ENCODE measurements around the gene TMEM247. TPM values are rescaled to one million over a fixed set of nuclear protein-coding genes. Genes with fewer than 3 reads are reported as not detected.

Gene TMEM247
- total and polyA plus RNA-seq, 2 of the 8 experiments (the other 6 are each of a cell fraction or from before 2014, with no cell fraction given), result not detected

DNA sequence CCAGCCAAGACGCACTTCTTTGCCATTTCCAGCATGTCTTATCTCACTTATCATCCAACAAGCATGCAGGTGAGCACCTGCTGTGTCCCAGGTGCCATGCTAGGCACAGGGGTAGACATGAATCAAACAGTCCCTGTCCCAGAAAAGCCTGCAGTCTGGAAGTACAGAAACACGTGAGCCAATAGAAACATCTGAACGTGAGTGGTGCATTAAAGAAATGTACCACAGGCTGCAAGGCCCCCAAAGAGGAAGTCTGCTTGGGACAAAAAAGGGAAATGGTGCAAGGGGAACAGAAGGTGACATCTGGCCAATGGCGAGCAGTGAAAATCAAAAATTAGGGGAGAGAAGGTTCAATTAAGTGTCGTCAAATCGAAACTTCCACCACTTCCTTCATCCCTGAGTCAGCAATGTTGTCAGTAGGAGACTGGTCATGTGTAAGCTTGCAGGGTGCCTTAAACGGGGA lies 17.6 kb upstream of the TMEM247 start:
- Histone ChIP-seq H2BK5ac (ENCODE audit: low read depth, low read length) (no peak overlapping the region), H3K79me2 (ENCODE audit: control insufficient read depth in 1 of 2, insufficient read depth in 2 of 2, low read length in 2 of 2) (no peaks in the 10 kb centered on the region), H3K18ac (ENCODE audit: extremely low read depth, low read length) (no peak overlapping the region), H3K4me2 (ENCODE audit: insufficient read depth in 1 of 2, low read depth in 2 of 2, low read length in 2 of 2) (no peak overlapping the region), H2AFZ (ENCODE audit: low read length) (no peak overlapping the region), H2BK12ac (ENCODE audit: low read depth, low read length) (no peak overlapping the region), H3K14ac (ENCODE audit: insufficient read length) (no peak overlapping the region), H3K56ac (replicated peaks; ENCODE audit: insufficient read length, low read depth, low read length) (no peak overlapping the region), H3K4me3 (ENCODE audit: extremely low read depth in 1 of 4, insufficient read depth in 2 of 4, low read depth in 3 of 4, low read length in 4 of 4) (no peak overlapping the region), H2BK120ac (replicated peaks; ENCODE audit: low read depth, low read length) (no peak overlapping the region), H3K9me3 (ENCODE audit: insufficient read depth in 2 of 2, low read depth in 1 of 2, low read length in 1 of 2) (no peaks in the 10 kb centered on the region), H3K4ac (replicated peaks; ENCODE audit: insufficient read length, low read depth, low read length) (no peak overlapping the region), H4K20me1 (replicated peaks in 1 of 2; ENCODE audit: control insufficient read depth in 1 of 2, insufficient read depth in 2 of 2, low read length in 2 of 2) (no peaks in the 10 kb centered on the region), H3K36me3 (ENCODE audit: control insufficient read depth in 2 of 4, insufficient read depth in 4 of 4, low read length in 3 of 4) (no peaks in the 10 kb centered on the region), H4K8ac (ENCODE audit: extremely low read depth, insufficient read depth, low read length) (no peak overlapping the region), H3K23ac (ENCODE audit: insufficient read length) (no peak overlapping the region), H3K27me3 (replicated peaks in 1 of 4; ENCODE audit: control insufficient read depth in 3 of 4, extremely low read depth in 1 of 4, insufficient read depth in 3 of 4, low read length in 3 of 4) (no peaks in the 10 kb centered on the region), H2BK15ac (ENCODE audit: low read length) (no peak overlapping the region), H3K79me1 (ENCODE audit: low read depth, low read length) (no peaks in the 10 kb centered on the region), H3K4me1 (replicated peaks in 1 of 4; ENCODE audit: control insufficient read depth in 3 of 4, insufficient read depth in 4 of 4, low read length in 3 of 4) (peaks cover 0 to 4% (median 0%) of the 10 kb centered on the region in 4 experiments; a peak in 2 of 7 replicates), H3K27ac (ENCODE audit: low read depth, low read length) (no peak overlapping the region), H4K91ac (replicated peaks; ENCODE audit: insufficient read length, low read length) (no peak overlapping the region), H2BK20ac (ENCODE audit: low read length) (no peak overlapping the region), H4K5ac (ENCODE audit: insufficient read length, low read depth, low read length) (no peak overlapping the region), H3K23me2 (ENCODE audit: low read depth, low read length) (no peaks in the 10 kb centered on the region), H2AK5ac (ENCODE audit: low read depth, low read length) (no peak overlapping the region), H3K9ac (replicated peaks in 1 of 4; ENCODE audit: extremely low read depth in 1 of 4, low read depth in 3 of 4, low read length in 3 of 4) (no peak overlapping the region)
- TF ChIP-seq TAF7 (optimal IDR thresholded peaks at IDR 0.05; ENCODE audit: borderline replicate concordance, low read depth, low read length) (no peak), CHD1 (IDR thresholded peaks at IDR 0.05; ENCODE audit: low read depth, low read length) (no peak), HDAC6 (IDR thresholded peaks at IDR 0.05; ENCODE audit: low read depth, low read length) (no peak), RAD21 (IDR thresholded peaks at IDR 0.05 in 1 of 2, conservative IDR thresholded peaks at IDR 0.05 in 1 of 2; ENCODE audit: low read depth in 2 of 2, low read length in 2 of 2) (no peak)
- POLR2A ChIA-PET (ENCODE audit: partially characterized antibody), result no interaction called here
- CTCF ChIA-PET (ENCODE audit: partially characterized antibody), result interaction anchor here (0.7 to 2.0 kb wide), 21 partner anchors 11 to 862 kb away, joined by 3 to 10 read pairs (median 5); no protein-coding TSS in a partner anchor
- DNase-seq (ENCODE audit: low read depth in 1 of 2, low spot score in 2 of 2), result no peak
- 54% methylated on average over 7 of the region's 7 CpGs; no CpG with 5 or more reads in 1 of the 2 experiments for WGBS, 2 experiments (ENCODE audit: extremely low coverage in 1 of 2, insufficient coverage in 1 of 2, insufficient read length in 1 of 2, insufficient replicate concordance in 2 of 2, low coverage in 1 of 2, low lambda C conversion rate in 2 of 2, missing lambda C conversion rate in 1 of 2)
- FAIRE-seq, result no peak

Data from H1 (cell line).